Uterus (tissue), 2 donors: ENCODE measurements around the gene JAK1.

Source experiments
- CTCF ChIP-seq, 4 experiments: fragments of 200-600 bp in 2 of 4; fragments of 450-650 bp in 2 of 4; sonication (generic) in 2 of 4; IDR thresholded peaks; one replicate each; pipeline ENCODE4 v1.5.1; 2016 to 2019; ENCODE audit warnings: antibody characterized with exemption in 4 of 4, mild to moderate bottlenecking in 2 of 4, moderate library complexity in 1 of 4
- POLR2A ChIP-seq, 2 donors: fragments of 450-650 bp; IDR thresholded peaks; one replicate each; pipeline ENCODE4 v1.6.1; 2016; ENCODE audit warnings: antibody characterized with exemption in 2 of 2, mild to moderate bottlenecking in 1 of 2, moderate library complexity in 1 of 2

GRCh38 chr1:64873576-64873975, 92.8 kb downstream of the JAK1 start:
- no peak for TF ChIP-seq CTCF (IDR thresholded peaks at IDR 0.05)
- no peak for TF ChIP-seq POLR2A (IDR thresholded peaks at IDR 0.05)
